ENCODE measurements around the gene OSBP.
"Not testable (repeated sequence)": the region's sequence is repeated elsewhere in the genome, so short reads cannot be mapped to it uniquely, and the experiment has no call there.

Gene OSBP

DNA sequence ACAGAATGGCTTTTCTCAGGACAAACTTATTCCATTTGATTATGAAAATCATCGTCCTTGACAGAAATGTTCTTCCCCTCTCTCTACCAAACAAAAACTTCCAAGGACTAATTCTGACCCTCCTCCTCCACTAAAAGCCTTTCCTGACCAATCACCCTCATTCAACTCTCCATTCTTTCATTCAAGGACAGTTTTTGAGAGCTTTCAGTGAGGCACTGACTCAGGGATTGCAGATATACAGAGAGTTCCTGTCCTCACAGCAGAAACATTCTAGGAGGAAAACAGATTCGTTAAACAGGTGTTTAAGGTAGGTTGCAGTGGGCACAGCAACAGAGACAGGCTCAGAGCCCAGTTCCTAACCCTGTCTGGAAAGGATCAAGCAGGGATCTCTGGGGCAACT lies 62.7 kb downstream of the OSBP start:
- DNase-seq (ENCODE audit: extremely low read depth, low read depth): no peak
- no peak for TF ChIP-seq CTCF (IDR thresholded peaks at IDR 0.05; ENCODE audit: low read depth, low read length)

DNA sequence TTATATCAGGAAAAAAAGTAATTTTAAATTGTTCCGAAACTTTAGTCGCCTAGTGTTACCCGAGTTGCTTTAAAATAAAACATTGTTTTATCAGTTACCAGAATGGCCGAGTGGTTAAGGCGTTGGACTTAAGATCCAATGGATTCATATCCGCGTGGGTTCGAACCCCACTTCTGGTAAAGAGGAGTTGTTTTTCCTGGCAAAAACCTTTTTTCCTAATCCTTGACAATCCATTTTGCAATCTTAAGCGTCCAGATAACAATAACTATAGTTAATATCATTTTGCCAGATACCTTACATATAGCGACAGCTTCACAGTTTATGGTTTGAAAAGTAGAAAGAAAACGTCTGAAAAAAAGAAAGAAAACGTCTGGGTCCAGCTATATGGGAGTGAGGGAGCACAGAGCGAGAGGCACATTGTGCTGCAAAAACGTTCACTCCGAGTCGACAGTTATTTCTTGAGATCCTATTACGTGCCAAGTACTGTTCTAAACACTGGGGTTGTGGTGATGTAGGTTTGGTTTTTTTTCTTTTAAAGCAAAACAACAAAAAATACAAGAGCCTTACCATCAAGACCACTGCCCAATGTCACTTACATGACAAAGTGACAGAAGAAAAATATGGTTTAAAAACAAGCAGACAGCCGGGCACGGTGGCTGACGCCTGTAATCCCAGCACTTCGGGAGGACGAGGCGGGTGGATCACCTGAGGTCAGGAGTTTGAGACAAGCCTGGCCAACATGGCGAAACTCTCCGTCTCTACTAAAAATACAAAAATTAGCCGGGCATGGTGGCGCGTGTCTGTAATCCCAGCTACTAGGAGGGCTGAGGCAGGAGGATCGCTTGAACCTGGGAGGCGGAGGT lies 63.7 kb downstream of the OSBP start:
- DNase-seq (ENCODE audit: extremely low read depth, low read depth): peak; percentile 78
- TF ChIP-seq CTCF (IDR thresholded peaks at IDR 0.05; ENCODE audit: low read depth, low read length): no peak

DNA sequence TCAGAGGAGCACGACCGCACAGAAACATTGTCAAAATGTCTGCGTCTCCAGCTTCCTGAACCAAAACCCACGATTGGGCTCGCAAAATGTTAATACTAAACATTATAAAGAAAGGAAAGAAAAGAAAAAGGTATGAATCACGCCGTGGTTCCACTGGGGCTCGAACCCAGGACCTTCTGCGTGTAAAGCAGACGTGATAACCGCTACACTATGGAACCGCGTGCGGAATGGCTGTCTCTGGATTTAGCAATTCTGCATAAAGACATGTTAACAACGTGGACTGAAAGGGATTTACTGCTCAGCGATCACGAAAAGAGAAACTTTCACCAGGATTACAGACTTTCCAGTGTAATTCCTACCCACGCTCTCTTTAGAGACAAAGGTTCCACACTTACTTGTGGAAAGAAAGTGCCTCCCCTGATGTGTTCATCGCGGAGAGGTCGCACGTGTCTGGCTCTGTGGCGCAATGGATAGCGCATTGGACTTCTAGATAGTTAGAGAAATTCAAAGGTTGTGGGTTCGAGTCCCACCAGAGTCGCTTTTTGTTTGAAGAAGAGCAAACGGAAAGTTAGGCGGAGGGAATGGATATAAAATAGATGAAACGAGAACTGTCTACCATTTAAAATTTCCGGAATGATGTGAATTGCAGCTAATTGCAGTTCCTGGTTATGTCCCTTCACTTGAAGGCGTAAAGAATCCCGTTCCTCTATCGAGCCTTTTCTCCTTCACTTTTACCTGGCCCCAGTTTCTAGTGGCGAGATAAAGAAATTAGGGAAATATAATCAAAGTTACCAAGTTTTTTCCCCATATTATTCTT lies 64.5 kb downstream of the OSBP start:
- peak; percentile 82 for DNase-seq (ENCODE audit: extremely low read depth, low read depth)
- no peak for TF ChIP-seq CTCF (IDR thresholded peaks at IDR 0.05; ENCODE audit: low read depth, low read length)

GRCh38 chr11:59550368-59550841 lies 65.2 kb downstream of the OSBP start:
- DNase-seq (ENCODE audit: extremely low read depth, low read depth): peak; percentile 94
- TF ChIP-seq CTCF (IDR thresholded peaks at IDR 0.05; ENCODE audit: low read depth, low read length): peak; percentile 45

DNA sequence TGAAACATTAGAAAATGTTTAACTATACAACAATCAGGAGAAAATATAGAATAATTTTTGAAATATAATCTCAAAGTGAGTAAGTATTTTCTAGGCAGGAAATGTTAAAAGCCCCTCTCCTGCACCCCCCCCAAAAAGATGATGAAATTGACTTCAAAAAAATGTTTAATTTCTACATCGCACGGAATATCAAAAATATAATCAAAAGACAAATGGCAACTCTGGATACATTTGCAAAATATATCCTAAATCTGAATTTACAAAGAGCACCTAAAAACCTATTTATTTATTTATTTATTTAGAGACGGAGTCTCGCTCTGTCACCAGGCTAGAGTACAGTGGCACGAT lies 67.3 kb downstream of the OSBP start:
- no peak for TF ChIP-seq CTCF (IDR thresholded peaks at IDR 0.05; ENCODE audit: low read depth, low read length)
- no peak for DNase-seq (ENCODE audit: extremely low read depth, low read depth)

GRCh38 chr11:59547605-59548308 lies 67.8 kb downstream of the OSBP start:
- DNase-seq (ENCODE audit: extremely low read depth, low read depth): not testable (repeated sequence)

- no peak for TF ChIP-seq CTCF (IDR thresholded peaks at IDR 0.05; ENCODE audit: low read depth, low read length)
- DNase-seq (ENCODE audit: extremely low read depth, low read depth): no peak
Measured at GRCh38 chr11:59545179-59546020, 70.2 kb downstream of the OSBP start.

Measured in AG09319 (cell line).